GM10266 (cell line): ENCODE data around the gene RTN1.

Experiments used
- DNase-seq: peaks from one replicate; pipeline ENCODE4 v3.0.0; 2012; ENCODE audit errors: extremely low spot score
- TF ChIP-seq, protein P1 (sequence below): IDR thresholded peaks from 2 replicates; pipeline ENCODE4 v1.5.1; 2012; ENCODE audit warnings: mild to moderate bottlenecking, low read depth; ENCODE audit not compliant: control insufficient read depth, insufficient read depth; ENCODE audit errors: missing control alignments

Gene RTN1

DNA sequence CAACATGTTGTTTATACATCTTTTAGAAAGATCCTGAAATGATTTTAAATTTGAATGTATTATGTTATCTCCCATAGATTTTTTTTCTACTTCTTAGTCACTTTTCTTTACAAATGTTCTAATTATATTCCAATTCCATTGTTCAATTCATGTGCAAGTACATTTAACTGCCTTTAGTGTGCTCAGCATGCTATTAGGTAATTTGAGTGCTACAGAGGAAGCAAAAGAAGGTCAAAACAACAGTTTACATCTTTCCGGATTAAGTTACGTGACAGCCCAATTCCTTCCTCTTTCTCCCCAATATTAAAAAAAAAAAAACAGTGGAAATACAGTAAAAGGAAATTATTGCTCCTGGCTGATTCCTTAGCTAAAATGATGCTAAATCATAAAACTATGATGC is 98.3 kb downstream of the RTN1 start:
- DNase-seq, result no peak
- TF ChIP-seq, protein P1, sequence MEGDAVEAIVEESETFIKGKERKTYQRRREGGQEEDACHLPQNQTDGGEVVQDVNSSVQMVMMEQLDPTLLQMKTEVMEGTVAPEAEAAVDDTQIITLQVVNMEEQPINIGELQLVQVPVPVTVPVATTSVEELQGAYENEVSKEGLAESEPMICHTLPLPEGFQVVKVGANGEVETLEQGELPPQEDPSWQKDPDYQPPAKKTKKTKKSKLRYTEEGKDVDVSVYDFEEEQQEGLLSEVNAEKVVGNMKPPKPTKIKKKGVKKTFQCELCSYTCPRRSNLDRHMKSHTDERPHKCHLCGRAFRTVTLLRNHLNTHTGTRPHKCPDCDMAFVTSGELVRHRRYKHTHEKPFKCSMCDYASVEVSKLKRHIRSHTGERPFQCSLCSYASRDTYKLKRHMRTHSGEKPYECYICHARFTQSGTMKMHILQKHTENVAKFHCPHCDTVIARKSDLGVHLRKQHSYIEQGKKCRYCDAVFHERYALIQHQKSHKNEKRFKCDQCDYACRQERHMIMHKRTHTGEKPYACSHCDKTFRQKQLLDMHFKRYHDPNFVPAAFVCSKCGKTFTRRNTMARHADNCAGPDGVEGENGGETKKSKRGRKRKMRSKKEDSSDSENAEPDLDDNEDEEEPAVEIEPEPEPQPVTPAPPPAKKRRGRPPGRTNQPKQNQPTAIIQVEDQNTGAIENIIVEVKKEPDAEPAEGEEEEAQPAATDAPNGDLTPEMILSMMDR, result no peak

DNA sequence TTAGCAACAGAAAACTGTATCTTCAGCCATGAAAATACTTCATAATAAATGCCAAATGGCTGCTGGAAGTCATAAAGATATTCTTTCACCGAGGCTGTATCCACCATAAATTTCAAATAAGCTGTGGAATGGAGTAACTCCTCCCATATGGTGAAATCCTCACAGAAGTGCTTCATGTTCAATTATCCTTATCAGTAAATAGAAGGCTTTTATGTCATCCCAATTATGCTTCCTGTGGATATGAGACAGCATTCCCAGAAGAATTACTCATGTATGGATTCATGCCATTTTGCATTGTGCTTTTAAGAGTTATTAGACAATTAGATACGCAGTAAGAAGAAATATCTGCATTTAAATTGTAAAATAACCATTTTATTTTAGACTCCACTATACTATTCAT is 99.0 kb downstream of the RTN1 start:
- no peak for DNase-seq
- TF ChIP-seq, protein P1, result no peak

DNA sequence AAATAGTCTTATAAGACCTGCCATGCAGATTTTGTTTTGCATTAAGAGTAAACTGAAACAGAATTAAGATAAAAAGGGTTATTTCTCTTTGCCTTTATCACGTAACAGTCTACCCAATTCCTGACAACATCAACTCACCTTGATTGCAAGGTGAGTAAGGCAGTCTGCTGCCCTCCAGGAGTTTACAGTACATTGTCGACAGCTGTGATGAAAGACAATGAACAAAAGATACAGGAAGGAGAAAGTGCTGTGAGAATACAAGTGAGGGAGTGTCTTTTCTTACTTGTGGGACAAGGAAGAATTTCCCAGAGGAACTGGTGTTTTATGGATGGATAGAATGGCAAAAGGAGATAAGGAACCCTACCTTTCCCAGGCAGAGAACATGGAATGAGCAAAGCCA is 101.0 kb downstream of the RTN1 start:
- TF ChIP-seq, protein P1, result no peak
- no peak for DNase-seq

DNA sequence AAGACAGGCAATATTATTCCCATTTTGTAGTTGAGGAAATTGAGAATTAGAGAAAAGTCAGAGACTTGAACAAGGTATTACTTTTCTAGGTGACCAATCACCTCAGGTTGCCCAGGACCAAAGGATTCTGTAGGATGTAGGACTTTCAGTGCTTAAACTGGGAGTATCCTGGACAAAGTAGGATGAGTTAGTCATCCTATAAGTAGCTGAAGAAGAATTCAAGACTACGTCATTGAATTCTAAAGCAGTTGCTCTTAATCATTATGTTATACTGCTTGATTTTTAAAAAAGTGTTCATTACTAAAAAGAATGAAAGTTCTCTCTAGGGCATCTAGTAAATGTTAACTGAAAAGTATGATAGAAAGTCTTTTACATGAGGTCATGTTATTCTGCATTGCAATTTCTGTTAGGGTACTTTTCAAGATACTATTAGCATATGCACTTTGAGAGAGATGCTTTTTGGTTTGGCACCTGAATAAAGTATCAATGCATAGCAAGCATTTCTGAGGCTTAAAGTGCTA is 101.7 kb downstream of the RTN1 start:
- TF ChIP-seq, protein P1, result no peak
- DNase-seq, result no peak

DNA sequence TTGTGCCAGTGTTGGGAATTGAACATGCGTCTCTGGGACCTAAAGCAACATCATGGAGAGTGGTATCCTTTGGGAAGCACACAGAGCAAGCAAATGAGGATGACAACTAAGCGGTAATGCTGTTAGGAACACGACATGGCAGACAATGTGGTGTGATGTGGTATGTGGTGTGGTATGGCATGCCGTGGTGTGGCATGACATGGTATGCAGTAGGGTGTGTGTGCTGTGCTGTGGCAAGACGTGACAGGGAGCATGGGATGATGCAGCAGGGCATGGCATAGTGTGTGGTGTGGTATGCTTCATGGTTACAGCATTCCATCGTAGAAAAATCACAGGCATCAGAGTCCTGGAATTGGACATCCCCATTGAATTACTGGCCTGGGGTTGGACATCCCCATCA is 108.7 kb downstream of the RTN1 start:
- TF ChIP-seq, protein P1, result no peak
- no peak for DNase-seq

DNA sequence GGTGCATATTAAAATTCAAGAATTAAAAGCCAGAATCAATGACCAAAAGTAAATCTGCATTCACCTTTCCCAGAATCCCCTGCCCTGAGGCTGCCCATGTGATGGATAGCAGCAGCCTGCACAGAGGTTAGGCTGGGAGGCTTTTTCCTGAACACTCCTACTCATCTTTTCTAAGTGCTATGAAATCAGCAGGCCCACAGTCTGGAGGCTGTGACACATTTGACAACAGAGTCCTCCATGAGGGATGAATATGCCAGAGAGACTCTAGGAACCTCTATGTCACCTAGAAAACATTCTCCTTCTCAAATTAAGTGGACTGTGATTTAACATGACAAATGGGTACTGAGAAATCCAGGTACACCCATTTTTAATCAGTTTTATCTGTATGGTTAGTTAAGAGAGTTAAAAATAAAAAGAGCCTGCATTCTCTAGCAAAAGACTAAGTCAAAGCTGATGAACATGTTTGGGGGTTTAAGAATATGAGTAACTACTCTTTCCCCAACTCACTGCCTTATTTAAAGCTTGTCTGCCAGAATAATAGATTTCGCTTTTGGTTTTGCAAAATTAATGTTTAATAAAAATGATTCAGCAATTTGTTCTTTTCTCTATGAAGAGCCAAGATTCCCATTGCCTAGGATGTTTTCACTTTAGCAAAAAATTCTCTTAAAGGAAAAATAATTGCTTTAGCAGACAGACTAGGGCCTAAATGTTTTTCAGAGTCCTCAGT is 115.0 kb downstream of the RTN1 start:
- no peak for DNase-seq
- TF ChIP-seq, protein P1, result no peak

DNA sequence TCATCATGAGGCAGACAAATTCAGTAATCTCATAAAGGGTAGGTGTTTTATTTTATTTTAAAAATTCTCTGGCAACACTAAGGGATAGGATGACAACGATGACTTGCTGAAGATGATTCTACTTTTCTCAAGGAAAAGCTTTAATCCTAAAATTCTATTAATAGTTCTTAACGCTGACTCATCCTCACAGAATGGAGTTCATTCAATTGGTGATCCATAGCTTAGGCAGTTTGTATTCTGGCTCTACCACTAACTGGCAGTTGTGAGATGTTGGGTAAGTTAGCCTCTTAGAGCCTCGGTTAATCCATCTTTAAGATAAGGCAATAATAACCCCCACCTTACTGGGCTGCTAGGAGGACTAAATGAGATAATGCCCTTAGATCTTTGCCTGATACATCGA is 116.3 kb downstream of the RTN1 start:
- DNase-seq, result no peak
- TF ChIP-seq, protein P1, result no peak
